HG02981 (cell line): ENCODE data around the gene ACR.

Experiments
- ATAC-seq: cut with Tn5 transposase; IDR thresholded peaks from one replicate; pipeline ENCODE4 v1.9.1; 2021; ENCODE audit warnings: mild to moderate bottlenecking, moderate library complexity; ENCODE audit not compliant: unreplicated experiment

ACR gene

DNA sequence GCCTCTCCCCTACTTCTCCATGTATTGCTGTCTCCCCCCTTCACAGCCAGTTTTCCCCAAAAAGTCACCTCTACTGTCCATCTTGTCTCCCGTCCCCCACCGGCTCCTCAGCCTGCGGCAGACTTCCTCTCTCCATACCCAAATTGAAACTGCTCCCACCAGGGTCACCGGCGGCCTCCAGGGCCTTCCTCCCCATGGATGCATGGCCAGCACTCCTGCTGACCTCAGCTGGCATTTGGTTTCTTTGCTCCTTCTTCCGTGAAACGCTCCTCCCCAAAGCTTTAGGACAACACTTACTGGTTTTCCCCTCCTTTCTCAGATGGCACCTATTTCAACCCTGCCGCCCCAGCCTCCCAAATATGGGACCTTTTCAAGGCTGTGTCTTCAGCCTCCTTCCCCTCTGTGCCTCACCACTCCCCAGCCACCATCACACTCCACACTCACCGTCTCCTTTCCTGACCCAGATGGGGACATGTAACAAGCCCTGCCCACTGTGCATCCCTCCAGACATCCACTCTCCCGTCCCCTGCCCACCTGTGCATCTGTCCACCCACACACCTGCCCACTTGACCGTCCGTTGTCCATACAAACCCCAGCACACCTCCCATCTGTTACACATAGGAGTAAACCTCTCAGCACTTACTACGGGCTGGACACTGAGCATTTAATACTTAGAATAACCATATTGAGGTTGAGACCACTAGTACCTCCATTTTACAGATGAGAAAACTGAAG, 21.5 kb upstream of the ACR start:
- no peak for ATAC-seq

DNA sequence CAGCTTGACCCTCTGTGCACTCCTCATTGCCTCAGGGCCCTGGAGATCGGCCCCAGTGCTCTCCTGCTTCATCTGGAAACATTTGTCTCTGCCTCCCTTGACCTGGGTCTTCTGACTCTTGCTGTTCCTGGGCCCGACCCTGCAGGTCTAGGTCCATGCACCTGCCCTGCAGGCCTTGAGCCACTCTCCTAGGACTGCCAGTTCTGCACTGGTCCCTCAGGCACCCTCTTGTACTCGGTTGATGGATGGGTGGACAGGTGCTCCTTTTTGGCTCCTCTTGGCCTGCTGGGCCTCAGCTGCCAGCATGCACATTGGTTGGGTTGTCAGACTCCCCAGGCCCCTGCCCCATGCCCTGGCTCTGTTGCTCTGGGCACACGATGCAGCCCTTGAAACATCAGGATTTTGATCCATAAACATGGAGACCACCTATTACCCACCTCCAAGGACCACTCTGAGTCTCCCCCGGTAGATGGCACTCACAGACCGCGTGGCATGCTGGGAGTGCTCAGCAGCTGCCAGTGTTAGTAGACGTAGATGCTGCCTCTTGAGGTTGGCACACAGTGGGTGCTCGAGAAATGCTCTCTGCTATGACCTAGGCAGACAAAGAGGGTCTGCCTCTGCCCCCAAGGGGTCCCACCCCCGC, 20.2 kb upstream of the ACR start:
- ATAC-seq, result no peak

- no peak for ATAC-seq
Observed at GRCh38 chr22:50718352-50718709, 19.7 kb upstream of the ACR start.

- ATAC-seq, result no peak
Observed at GRCh38 chr22:50719814-50720300, 18.1 kb upstream of the ACR start.

DNA sequence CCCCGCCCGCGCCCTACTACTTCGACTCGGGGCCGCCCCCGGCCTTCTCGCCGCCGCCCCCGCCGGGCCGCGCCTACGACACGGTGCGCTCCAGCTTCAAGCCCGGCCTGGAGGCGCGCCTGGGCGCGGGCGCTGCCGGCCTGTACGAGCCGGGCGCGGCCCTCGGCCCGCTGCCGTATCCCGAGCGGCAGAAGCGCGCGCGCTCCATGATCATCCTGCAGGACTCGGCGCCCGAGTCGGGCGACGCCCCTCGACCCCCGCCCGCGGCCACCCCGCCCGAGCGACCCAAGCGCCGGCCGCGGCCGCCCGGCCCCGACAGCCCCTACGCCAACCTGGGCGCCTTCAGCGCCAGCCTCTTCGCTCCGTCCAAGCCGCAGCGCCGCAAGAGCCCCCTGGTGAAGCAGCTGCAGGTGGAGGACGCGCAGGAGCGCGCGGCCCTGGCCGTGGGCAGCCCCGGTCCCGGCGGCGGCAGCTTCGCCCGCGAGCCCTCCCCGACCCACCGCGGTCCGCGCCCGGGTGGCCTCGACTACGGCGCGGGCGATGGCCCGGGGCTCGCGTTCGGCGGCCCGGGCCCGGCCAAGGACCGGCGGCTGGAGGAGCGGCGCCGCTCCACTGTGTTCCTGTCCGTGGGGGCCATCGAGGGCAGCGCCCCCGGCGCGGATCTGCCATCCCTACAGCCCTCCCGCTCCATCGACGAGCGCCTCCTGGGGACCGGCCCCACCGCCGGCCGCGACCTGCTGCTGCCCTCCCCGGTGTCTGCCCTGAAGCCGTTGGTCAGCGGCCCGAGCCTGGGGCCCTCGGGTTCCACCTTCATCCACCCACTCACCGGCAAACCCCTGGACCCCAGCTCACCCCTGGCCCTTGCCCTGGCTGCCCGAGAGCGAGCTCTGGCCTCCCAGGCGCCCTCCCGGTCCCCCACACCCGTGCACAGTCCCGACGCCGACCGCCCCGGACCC, 17.4 kb upstream of the ACR start:
- no peak for ATAC-seq

- no peak for ATAC-seq
Observed at GRCh38 chr22:50721257-50721844, 16.7 kb upstream of the ACR start.

DNA sequence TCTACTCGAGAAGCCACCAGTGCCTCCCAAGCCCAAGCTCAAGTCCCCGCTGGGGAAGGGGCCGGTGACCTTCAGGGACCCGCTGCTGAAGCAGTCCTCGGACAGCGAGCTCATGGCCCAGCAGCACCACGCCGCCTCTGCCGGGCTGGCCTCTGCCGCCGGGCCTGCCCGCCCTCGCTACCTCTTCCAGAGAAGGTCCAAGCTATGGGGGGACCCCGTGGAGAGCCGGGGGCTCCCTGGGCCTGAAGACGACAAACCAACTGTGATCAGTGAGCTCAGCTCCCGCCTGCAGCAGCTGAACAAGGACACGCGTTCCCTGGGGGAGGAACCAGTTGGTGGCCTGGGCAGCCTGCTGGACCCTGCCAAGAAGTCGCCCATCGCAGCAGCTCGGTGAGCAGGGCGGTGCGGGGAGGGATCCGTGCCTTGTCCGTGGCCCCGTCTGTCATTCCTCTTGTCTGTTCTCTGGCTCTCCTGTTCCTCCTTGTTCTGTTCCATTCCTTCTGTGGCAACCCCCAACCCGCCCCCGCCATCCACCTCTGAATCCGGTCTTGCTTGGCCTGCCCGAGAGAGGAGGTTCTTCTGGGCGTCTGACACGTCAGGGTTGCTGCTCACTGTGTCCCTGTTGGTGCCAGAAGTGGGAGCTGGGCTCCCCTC, 15.8 kb upstream of the ACR start:
- no peak for ATAC-seq

GRCh38 chr22:50722716-50723428, 15.1 kb upstream of the ACR start:
- no peak for ATAC-seq

DNA sequence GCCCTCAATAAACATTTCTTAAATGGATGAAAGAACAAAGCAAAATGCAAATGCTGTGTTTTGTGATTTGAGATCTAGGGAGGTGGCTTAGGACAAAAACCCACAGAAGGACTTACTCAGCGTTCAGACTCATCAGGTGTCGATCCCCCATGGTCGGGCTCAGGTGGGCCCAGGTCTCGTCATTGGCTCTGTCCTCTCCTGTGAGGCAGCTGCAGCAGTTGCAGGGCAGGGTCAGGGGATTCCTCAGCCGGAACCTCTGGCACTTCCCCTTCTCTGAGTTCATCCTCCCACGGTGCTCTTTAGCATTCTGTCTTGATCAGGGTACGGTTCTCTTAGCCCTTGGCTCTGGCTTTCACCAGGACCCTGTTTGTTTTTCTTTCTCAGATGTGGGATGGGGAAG, 14.0 kb upstream of the ACR start:
- no peak for ATAC-seq

- no peak for ATAC-seq
Observed at GRCh38 chr22:50724616-50725015, 13.4 kb upstream of the ACR start.

- no peak for ATAC-seq
Observed at GRCh38 chr22:50725597-50725996, 12.4 kb upstream of the ACR start.

DNA sequence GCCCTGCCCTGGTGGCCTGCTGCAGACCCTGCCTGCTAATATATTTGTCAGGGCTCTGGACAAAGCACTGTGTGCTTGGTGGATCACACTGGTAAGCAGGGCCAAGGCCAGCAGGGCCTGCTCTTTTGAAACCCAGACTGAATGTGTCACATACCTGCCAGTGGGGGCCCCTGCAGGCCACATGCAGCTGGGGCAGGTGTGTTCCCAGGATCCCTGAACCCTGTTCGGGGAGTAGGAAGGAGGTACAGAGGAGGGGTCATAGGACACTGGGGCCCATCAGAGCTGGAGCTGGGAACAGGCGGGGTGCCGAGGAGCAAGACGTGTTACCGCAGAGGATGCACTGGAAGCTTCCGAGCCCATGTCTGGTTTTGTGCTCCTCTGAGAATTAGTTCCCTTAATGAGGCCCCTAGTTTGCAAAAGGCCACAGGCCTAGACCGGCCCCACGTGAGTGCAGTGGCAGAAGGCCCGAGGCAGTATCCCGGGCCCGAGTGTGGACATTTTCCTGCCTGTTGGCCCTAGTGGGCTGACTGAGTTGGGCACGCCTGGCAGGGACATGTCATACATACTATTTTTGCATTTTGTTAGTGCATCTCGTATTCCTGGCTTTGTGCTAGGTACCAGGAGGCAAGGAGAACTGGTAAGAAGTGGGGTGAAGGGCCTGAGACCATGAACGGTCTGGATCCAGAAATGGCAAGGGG, 11.2 kb upstream of the ACR start:
- no peak for ATAC-seq

DNA sequence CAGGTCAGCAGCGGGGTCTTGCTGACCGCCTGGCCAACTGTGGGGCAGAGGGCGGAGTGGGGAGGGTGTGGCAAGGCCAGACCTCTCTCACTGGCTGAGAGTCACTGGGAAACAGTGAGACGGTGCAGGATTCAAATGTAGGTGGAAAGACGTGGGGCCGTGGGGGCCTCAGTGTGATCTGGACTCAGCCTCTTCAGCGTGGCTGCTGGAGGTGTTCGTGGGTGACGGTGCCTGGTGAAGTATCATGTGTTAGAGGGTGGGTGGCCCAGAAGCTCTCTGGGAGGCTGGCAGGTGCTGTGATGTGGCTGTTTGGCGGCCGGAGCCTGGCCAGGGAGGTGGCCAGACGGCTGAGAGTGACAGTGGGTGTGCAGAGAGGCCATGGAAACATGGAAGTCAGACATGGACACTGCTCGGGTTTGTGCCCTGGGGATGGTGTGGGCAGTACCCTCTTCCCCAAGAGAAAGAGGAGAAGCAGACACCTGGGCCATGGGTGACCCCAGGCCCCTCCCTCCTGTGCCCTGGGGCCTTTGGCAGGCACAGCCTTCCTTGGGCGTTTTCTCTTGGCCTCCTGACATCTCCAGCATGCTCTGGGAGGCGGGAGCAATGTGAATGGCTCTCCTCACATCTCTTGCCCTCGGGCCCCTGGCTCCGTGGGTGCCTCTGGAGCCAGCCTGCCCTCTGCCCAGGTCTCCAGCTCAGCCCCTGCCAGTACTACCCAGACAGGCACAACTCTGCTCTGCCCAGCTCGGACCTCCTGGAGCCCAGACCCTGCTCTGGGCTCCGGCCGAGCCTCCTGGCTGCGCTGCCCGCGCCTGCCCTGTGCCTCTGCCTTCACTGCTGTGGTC, 10.1 kb upstream of the ACR start:
- ATAC-seq, result no peak

DNA sequence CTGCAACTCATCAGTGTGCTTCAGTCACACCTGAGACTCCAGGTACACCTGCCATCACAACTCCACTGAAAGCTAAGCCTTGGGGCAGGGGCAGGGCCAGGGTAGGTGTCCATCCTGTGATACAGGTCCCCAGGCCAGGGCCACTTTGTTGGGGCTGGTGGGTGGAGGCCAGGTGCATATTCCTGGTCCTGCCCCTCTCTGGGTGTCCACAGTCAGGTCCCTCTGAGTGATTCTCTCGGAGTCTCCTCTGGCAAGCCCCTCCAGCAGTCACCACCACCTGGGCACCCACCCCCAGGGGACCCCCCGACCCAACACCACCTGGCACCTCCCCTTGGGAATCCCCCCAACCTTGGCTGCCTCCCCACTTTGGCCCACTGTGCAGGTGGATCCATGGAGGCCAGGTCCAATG, 9.5 kb upstream of the ACR start:
- ATAC-seq, result no peak

DNA sequence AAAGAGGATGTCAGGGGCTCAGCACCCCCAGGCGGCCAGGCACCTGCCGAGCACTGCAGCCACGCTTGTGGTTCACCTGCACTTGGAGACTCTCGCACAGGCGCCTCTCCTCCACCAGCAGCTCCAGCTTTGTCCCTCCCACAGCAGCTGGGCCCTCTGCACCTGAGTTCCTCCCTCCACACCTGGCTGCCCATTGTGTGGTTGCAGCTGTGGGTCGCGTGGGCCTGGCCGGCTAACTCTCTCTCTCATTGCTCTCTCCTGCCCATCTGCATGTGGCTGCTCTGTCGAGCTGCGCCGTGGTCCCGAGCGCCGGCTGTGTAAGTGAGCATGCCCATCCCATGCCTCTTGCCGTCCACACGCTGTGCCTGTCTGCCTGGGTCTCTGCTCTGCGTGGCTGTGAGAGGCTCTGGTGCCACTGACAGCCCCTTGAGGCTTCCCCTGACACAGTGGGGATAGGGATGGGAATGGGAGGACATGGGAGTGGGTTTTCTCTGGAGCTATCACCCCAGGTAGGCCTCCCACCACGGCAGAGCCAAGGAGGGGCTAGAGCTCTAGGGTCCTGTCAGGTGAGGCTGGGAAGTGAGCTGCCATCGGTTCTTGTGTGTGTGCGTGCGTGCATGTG, 8.5 kb upstream of the ACR start:
- ATAC-seq, result no peak

DNA sequence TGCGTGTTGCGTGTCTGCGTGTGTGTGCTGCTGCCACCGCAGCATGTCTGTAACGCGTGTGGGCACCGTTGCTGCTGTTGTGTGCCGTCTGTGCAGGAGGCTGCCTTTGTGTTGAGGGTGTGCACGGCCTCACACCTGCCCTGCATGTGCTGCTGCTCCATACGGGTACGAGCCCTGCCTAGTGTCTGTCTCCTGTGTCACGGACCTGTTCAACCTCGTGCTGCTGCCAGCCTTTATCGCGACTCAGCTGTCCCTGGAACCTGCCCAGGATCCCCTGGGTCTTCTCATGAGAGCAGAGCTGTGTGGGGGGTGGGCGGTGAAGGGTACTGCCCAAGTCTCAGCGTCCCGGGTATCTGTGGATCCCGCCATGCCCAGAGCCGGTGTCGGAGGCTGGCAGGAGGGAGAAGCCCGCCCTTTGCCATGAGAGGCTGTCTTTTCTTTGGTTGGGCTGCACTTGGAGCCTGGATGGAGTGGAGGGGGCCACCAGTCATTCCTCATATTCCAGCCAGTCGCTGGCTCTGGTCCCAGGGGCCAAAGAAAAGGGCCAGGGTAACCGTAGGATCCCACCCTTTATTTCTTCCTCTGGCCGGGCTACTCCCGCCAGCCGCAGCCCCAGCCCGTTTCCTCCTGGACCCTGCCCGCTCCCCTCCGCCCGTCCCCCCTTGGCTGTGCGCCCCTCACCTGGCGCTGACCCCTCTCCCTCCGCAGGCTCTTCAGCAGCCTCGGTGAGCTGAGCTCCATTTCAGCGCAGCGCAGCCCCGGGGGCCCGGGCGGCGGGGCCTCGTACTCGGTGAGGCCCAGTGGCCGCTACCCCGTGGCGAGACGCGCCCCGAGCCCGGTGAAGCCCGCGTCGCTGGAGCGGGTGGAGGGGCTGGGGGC, 7.8 kb upstream of the ACR start:
- no peak for ATAC-seq
